ENCODE measurements around the gene SPACA7. TPM values are rescaled to one million over a fixed set of nuclear protein-coding genes. Genes with fewer than 3 reads are reported as not detected.

The SPACA7 gene
- total and polyA plus RNA-seq, 7 donors: not detected

GRCh38 chr13:112446867-112447266 lies 70.7 kb downstream of the SPACA7 start:
- intact Hi-C loops (cut with DNase I): loop anchor here in 1 of 2 donors (5.0 kb wide), 1 partner anchor 975 kb away; no protein-coding TSS in a partner anchor
- peaks cover 0 to 38% (median 28%) of the 10 kb centered on the region in 3 donors for H3K27me3 ChIP-seq (ENCODE audit: insufficient read depth in 3 of 3, low read length in 2 of 3)
- WGBS, 3 donors: 77 to 84% (median 81%) methylated on average over 14 of the region's 14 CpGs

GRCh38 chr13:112447306-112447705 lies 71.2 kb downstream of the SPACA7 start:
- no peak for ATAC-seq
- Histone ChIP-seq H3K9me3 (no peaks in the 10 kb centered on the region), H3K27me3 (ENCODE audit: insufficient read depth in 3 of 3, low read length in 2 of 3) (peaks cover 0 to 38% (median 25%) of the 10 kb centered on the region in 3 donors), H3K4me1 (no peaks in the 10 kb centered on the region), H3K36me3 (ENCODE audit: insufficient read depth in 1 of 2, low read depth in 1 of 2) (no peaks in the 10 kb centered on the region), H3K27ac (no peak overlapping the region), H3K4me3 (no peak overlapping the region)
- intact Hi-C loops (cut with DNase I): loop anchor here in 1 of 2 donors (5.0 kb wide), 1 partner anchor 975 kb away; no protein-coding TSS in a partner anchor
- 80 to 91% (median 89%) methylated on average over 2 of the region's 2 CpGs for WGBS, 3 donors
- peak in 1 of 2 donors; percentile 25 for DNase-seq
- TF ChIP-seq CTCF (IDR thresholded peaks at IDR 0.05): no peak

More at GRCh38 chr13:112446867-112447266, 70.7 kb downstream of the SPACA7 start:
- ATAC-seq (no peak), DNase-seq (no peak)
- Histone ChIP-seq H3K9me3 (no peaks in the 10 kb centered on the region), H3K4me1 (no peaks in the 10 kb centered on the region), H3K27ac (no peak overlapping the region), H3K36me3 (ENCODE audit: insufficient read depth in 1 of 2, low read depth in 1 of 2) (no peaks in the 10 kb centered on the region), H3K4me3 (no peak overlapping the region)
- TF ChIP-seq CTCF (IDR thresholded peaks at IDR 0.05): no peak

GRCh38 chr13:112447761-112448603 lies 71.8 kb downstream of the SPACA7 start:
- DNase-seq: peak in 1 of 2 donors; percentile 31
- Histone ChIP-seq H3K9me3 (no peaks in the 10 kb centered on the region), H3K4me3 (no peak overlapping the region), H3K4me1 (no peaks in the 10 kb centered on the region), H3K27ac (no peak overlapping the region), H3K27me3 (ENCODE audit: insufficient read depth in 3 of 3, low read length in 2 of 3) (peaks cover 0 to 32% (median 22%) of the 10 kb centered on the region in 3 donors), H3K36me3 (ENCODE audit: insufficient read depth in 1 of 2, low read depth in 1 of 2) (no peaks in the 10 kb centered on the region)
- 81 to 86% (median 81%) methylated on average over 25 to 27 of the region's 27 CpGs for WGBS, 3 donors
- intact Hi-C loops (cut with DNase I): loop anchor here in 1 of 2 donors (5.0 kb wide), 1 partner anchor 976 kb away; no protein-coding TSS in a partner anchor
- no peak for TF ChIP-seq CTCF (IDR thresholded peaks at IDR 0.05)
- no peak for ATAC-seq

- Histone ChIP-seq H3K27ac (no peak overlapping the region), H3K4me3 (no peak overlapping the region), H3K27me3 (ENCODE audit: insufficient read depth in 3 of 3, low read length in 2 of 3) (peaks cover 0 to 23% (median 14%) of the 10 kb centered on the region in 3 donors), H3K9me3 (no peaks in the 10 kb centered on the region), H3K4me1 (no peaks in the 10 kb centered on the region), H3K36me3 (ENCODE audit: insufficient read depth in 1 of 2, low read depth in 1 of 2) (no peaks in the 10 kb centered on the region)
- no peak for TF ChIP-seq CTCF (IDR thresholded peaks at IDR 0.05)
- WGBS, 3 donors: 72 to 76% (median 73%) methylated on average over 20 of the region's 20 CpGs
- DNase-seq (peak in 1 of 2 donors; percentile 28), ATAC-seq (no peak)
- intact Hi-C loops (cut with DNase I): loop anchor here in 1 of 2 donors (5.0 kb wide), 1 partner anchor 977 kb away; no protein-coding TSS in a partner anchor
Measured at GRCh38 chr13:112448621-112449544, 72.7 kb downstream of the SPACA7 start.

Data from psoas muscle (tissue), 8 donors.